IPS DF 4.7 (cell line): ENCODE measurements around the gene SIN3A.
"Not testable (repeated sequence)": the region's sequence is repeated elsewhere in the genome, so short reads cannot be mapped to it uniquely, and the experiment has no call there.

Source experiments
- DNase-seq: peaks from one replicate; pipeline ENCODE4 v3.0.0-alpha.2; 2013; ENCODE audit warnings: low spot score; ENCODE audit errors: extremely low read depth

SIN3A gene

GRCh38 chr15:75357976-75358673 is 93.4 kb downstream of the SIN3A start:
- DNase-seq, result no peak

DNA sequence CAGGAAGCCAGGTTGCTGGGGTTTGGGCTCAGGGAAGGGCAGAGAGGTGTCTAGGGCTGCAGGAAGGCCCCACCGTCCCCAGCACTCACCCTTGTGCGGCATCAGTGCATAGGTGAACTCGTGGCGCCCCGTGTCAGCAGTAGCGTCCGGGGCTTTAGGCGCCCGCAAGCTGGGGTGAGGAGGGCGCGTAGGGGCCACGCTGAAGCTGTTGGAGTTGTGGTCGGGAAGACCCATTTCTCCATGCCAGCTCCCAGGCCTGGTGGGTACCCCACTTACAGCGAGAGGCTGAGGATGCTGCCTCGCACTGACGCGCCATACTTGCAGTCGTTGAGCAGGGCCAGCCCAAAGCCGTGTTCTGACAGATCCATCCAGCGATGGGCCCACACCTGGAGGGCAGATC is 95.0 kb downstream of the SIN3A start:
- no peak for DNase-seq

GRCh38 chr15:75356006-75356405 is 95.5 kb downstream of the SIN3A start:
- DNase-seq, result no peak

DNA sequence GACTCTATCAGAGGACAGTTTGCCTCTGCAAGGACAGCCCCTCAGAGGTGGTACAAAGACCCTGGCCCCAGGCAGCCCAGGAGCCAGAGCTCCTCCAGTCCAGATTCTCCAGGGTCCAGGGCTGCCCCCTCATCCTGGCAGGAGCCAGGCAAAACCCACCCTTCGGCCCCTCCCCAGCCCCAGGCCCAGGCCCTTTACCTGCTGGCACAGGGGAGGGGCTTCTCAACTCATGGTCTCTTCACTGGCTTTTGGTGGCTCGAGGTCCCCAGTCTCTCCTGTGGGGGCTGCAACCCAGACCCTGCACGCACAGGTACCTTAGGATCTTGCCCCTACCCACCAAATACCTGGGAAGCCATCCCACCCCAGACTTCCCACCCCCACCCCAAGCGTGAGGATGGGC is 96.1 kb downstream of the SIN3A start:
- no peak for DNase-seq

- DNase-seq, result no peak
Measured at GRCh38 chr15:75354454-75354853, 97.0 kb downstream of the SIN3A start.

GRCh38 chr15:75353604-75354003 is 97.9 kb downstream of the SIN3A start:
- DNase-seq, result no peak

DNA sequence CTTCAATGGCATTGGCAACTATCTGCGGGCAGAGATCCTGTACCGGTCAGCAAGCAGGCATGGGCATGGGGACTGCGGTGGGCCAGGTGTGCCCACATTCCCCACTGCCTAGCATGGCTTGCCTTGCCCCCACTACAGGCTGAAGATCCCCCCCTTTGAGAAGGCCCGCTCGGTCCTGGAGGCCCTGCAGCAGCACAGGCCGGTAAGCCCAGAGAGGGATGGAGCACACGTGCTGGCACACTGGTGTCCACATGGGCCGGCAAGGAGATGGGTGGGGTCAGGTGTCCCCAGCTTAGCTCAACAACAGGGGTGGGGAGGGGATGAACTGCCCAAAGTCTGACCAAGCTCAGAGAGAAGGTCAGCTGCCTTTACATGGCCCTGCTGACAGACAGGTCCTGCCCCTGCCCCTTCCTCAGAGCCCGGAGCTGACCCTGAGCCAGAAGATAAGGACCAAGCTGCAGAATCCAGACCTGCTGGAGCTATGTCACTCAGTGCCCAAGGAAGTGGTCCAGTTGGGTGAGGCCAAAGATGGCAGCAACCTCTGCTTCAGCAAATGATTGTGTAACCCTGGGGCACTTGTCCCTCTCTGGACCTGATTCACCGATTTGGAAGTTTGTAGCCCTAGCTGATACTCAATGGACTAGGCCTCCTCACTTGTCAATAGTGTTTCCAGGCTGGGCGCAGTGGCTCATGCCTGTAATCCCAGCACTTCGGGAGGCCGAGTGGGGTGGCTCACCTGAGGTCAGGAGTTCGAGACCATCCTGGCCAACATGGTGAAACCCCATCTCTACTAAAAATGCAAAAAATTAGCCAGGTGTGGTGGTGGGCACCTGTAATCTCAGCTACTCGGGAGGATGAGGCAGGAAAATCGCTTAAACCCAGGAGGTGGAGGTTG is 99.1 kb downstream of the SIN3A start:
- DNase-seq, result no peak

DNA sequence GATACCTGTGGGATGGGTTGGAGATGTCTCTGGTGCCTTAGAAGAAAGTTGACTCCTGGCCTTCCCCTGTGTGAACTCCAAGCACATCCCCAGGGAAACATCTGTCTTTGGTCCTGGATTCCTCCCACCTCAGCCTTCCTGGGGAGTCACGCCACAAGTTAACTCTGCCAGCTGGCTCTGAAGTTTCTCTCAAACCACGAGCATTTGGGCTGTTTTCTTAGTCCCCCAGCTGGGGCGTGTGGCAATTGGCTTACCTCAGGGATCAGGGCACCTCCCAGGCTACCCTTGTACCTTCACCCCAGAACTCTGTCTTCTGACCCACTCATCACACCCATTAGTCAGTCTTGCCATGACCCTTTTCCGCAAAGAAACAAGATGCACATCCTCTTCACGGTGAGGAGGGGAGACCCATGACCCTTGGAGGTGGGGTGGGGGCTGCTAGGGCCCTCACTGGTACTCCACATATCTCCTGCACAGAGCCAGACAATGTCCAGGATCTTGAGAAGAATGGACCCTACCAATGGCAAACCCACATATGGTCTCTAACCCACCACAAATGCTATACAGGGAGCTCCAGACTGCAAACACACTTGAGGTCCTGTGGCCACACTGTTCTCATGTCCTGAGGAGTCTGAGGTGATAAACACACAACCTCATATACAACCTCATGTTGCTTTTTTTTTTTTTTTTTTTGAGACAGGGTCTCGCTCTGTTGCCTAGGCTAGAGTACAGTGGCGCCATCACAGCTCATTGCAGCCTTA is 100.7 kb downstream of the SIN3A start:
- no peak for DNase-seq

DNA sequence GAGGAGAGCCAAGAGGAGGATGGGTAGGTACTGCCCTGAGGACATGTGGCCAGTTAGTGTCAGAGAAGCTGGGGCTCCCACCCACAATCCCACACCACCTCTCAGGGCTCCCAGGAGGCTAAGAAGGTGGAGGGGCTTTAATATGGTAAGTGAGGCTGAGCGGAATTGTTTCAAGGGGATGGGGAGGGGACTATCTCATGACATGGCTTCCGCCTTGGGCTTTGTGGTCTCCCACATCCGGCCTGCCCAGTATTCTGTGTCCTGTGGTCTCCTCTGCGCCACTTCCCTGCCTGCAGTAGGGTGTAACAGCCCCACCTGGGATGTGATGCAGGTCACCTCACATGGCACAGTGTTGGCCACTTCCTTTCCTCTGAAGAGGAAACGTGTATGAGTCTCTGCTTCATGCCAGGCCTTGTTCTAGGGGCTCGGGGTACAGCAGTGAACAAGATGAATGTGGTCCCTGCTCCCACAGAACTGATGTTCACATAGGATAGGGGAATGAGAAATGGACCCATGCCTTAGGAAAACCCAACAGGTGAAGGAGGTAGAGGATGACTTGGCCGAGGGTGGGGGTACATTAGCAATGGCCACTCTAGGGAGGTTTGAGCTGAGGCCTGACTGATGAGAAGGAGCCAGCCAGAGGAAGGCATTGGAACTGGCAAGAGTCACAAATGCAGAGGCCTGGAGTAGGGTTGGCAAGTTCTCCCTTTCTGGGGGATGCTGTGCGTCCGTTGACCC is 101.5 kb downstream of the SIN3A start:
- no peak for DNase-seq

DNA sequence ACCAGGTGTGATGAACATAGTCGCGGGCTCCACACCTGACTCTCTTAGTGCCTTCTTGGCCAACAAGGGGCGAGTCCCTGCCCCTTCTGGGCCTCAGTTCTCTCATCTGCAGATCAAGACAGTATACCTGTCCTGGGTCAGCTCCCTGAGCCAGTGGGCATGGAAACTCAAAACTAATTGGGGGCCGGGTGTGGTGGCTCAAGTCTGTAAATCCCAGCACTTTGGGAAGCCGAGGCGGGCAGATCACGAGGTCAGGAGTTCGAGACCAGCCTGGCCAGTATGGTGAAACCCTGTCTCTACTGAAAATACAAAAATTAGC is 102.2 kb downstream of the SIN3A start:
- not testable (repeated sequence) for DNase-seq

DNA sequence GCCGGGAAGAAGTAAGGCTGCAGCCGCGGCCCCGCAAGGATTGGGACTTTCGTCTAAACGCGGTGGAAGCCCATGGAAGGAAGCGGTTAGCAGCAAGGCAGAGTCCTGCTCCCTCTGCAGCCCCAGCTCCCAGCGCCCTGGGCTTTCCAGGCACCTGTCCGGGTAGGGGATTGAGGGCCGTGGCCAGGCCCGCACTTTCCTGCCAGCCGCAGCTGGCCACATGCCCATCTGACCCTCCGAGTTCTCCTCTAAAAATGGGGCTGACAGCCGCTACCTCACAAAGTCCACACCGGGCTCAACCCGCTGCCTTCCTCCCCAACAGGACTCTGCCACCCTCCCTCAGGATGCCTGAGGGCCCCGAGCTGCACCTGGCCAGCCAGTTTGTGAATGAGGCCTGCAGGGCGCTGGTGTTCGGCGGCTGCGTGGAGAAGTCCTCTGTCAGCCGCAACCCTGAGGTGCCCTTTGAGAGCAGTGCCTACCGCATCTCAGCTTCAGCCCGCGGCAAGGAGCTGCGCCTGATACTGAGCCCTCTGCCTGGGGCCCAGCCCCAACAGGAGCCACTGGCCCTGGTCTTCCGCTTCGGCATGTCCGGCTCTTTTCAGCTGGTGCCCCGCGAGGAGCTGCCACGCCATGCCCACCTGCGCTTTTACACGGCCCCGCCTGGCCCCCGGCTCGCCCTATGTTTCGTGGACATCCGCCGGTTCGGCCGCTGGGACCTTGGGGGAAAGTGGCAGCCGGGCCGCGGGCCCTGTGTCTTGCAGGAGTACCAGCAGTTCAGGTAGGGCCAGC is 102.7 kb downstream of the SIN3A start:
- DNase-seq, result no peak

GRCh38 chr15:75348034-75348561 is 103.4 kb downstream of the SIN3A start:
- no peak for DNase-seq

GRCh38 chr15:75347222-75348033 is 104.1 kb downstream of the SIN3A start:
- DNase-seq, result no peak

DNA sequence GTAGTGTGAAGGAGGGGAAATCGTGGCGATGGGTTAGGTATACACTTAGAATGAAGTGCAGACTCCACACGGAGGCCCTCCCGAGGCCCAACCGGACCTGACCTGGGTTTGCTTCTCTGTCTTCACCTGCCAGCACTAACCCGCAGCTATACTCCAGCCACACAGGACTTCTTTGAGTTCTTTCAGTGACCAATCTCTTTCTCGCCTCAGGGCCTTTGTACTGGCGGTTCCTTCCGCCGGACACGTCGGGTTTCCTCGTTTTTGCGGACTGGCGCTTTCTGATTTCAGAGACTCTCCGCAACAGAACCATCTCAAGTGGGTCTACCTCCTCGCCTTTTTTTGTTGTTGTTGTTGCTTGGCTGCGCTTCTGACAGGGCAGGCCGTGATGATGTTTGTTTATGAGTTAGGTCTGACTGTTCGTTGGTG is 104.7 kb downstream of the SIN3A start, which contains the start of gene NEIL1:
TSS of gene NEIL1 (plus strand) at position 244 of the 426 bp plus-strand sequence. CDS start 1,867 bp downstream, outside the sequence.
- no peak for DNase-seq

DNA sequence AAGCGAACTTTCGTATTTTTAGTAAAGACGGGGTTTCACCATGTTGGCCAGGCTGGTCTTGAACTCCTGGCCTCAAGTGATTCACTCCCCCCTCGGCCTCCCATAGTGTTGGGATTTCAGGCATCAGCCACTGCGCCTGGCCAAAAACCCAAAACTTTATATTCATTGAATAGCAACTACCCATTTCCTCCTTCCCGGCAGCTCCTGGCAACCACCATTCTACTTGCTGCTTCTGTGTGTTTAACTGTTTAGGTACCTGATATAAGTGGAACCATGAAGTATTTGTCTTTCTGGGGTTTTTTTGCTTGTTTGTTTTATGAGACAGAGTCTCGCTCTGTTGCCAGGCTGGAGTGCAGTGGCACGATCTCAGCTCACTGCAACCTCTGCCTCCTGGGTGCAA is 107.5 kb downstream of the SIN3A start:
- DNase-seq, result not testable (repeated sequence)

GRCh38 chr15:75342221-75342620 is 109.3 kb downstream of the SIN3A start:
- no peak for DNase-seq

- no peak for DNase-seq
Measured at GRCh38 chr15:75339531-75340240, 111.8 kb downstream of the SIN3A start.

GRCh38 chr15:75338661-75339240 is 112.7 kb downstream of the SIN3A start:
- no peak for DNase-seq
